GM10266 (cell line): Measurements from ENCODE around the gene SH2D3A.

ENCODE experiments used
- DNase-seq: peaks from one replicate; pipeline ENCODE4 v3.0.0; 2012; ENCODE audit errors: extremely low spot score
- TF ChIP-seq, protein P1 (sequence below): IDR thresholded peaks from 2 replicates; pipeline ENCODE4 v1.5.1; 2012; ENCODE audit warnings: mild to moderate bottlenecking, low read depth; ENCODE audit not compliant: control insufficient read depth, insufficient read depth; ENCODE audit errors: missing control alignments

The SH2D3A gene

GRCh38 chr19:6728346-6728745 lies 38.9 kb downstream of the SH2D3A start:
- DNase-seq: peak; percentile 71

DNA sequence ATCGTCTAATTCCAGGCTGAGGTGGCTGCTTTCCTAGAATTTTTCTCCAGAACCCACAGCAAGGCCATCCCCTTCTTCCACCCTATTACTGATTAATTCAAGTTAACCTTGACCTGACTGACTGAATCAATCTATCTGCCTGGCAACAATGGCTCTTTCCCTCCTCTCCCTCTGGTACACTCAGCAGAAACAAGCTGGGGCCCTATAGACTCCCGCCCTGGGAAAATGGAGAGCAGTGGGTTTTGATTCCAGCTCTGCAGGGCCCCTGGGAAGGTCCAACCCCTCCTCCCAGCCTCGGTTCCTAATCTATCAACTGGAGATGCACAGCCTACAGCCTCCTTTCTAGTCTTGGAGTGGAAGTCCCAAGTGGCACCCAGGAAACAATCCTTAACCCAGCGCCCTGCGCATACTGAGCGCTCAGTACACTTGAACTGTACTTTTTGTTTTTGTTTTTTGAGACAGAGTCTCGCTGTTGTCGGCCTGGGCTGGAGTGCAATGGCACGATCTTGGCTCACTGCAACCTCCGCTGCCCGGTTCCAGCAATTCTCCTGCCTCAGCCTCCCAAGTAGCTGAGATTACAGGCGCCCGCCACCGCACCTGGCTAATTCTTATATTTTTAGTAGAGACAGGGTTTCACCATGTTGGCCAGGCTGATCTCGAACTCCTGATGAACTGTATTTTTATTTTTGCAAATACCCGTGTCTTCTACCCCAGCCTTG lies 41.6 kb downstream of the SH2D3A start:
- DNase-seq: no peak
- TF ChIP-seq, protein P1, sequence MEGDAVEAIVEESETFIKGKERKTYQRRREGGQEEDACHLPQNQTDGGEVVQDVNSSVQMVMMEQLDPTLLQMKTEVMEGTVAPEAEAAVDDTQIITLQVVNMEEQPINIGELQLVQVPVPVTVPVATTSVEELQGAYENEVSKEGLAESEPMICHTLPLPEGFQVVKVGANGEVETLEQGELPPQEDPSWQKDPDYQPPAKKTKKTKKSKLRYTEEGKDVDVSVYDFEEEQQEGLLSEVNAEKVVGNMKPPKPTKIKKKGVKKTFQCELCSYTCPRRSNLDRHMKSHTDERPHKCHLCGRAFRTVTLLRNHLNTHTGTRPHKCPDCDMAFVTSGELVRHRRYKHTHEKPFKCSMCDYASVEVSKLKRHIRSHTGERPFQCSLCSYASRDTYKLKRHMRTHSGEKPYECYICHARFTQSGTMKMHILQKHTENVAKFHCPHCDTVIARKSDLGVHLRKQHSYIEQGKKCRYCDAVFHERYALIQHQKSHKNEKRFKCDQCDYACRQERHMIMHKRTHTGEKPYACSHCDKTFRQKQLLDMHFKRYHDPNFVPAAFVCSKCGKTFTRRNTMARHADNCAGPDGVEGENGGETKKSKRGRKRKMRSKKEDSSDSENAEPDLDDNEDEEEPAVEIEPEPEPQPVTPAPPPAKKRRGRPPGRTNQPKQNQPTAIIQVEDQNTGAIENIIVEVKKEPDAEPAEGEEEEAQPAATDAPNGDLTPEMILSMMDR: no peak

More at GRCh38 chr19:6728346-6728745, 38.9 kb downstream of the SH2D3A start:
- TF ChIP-seq, protein P1: no peak

- DNase-seq: no peak
- TF ChIP-seq, protein P1: no peak
Measured at GRCh38 chr19:6724631-6725492, 42.4 kb downstream of the SH2D3A start.

GRCh38 chr19:6723738-6724137 lies 43.5 kb downstream of the SH2D3A start:
- no peak for DNase-seq
- TF ChIP-seq, protein P1: no peak

GRCh38 chr19:6723108-6723618 lies 44.1 kb downstream of the SH2D3A start:
- TF ChIP-seq, protein P1: no peak
- no peak for DNase-seq

DNA sequence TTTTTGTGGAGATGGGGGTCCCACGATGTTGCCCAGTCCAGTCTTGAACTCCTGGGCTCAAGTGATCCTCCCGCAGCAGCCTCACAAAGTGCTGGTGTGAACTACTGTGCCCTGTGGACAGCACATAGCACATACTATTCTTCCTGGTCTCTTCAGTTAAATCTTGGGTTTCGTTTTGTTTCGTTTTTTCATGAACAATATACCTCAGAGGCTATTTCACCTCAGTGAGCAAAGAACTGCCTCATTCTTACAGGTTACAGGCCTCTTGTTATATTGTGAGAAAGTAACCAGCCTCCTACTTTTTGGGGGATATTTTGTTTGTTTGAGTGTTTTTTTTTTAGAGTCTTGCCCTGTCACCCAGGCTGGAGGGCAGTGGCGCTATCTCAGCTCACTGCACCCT lies 45.5 kb downstream of the SH2D3A start:
- TF ChIP-seq, protein P1: no peak
- peak; percentile 76 for DNase-seq
